Fibroblast of lung (primary cell): ENCODE data around the gene LILRA6.

ENCODE experiments used
- EZH2 ChIP-seq: IDR thresholded peaks from 2 replicates; pipeline ENCODE4 v1.5.1; 2012; ENCODE audit warnings: low read length, control low read depth, mild to moderate bottlenecking; ENCODE audit errors: missing control alignments
- TF ChIP-seq, protein P1 (sequence below), 2 donors: IDR thresholded peaks in 1 of 2; conservative IDR thresholded peaks in 1 of 2; 1 replicate in 1 of 2; 2 replicates in 1 of 2; pipeline ENCODE4 v1.5.1; 2011 to 2012; ENCODE audit warnings: low read length in 2 of 2, control low read depth in 1 of 2, inconsistent platforms in 1 of 2, low read depth in 1 of 2, mild to moderate bottlenecking in 1 of 2

DNA sequence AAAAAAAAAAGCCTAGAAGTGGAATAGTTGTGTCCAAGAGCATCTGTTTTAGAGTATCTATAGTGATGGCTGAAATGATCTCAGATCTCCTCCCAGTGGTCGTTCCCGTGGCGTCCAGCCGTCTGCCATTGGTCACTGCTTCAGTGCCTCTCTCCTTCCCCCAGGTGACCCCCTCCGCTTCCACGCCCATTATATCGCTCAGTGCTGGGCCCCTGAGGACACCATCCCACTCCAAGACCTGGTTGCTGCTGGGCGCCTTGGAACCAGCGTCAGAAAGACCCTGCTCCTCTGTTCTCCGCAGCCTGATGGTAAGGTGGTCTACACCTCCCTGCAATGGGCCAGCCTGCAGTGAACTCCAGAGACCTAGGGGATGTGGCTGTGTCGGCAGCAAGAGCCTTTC lies 49.6 kb downstream of the LILRA6 start:
- TF ChIP-seq, protein P1, sequence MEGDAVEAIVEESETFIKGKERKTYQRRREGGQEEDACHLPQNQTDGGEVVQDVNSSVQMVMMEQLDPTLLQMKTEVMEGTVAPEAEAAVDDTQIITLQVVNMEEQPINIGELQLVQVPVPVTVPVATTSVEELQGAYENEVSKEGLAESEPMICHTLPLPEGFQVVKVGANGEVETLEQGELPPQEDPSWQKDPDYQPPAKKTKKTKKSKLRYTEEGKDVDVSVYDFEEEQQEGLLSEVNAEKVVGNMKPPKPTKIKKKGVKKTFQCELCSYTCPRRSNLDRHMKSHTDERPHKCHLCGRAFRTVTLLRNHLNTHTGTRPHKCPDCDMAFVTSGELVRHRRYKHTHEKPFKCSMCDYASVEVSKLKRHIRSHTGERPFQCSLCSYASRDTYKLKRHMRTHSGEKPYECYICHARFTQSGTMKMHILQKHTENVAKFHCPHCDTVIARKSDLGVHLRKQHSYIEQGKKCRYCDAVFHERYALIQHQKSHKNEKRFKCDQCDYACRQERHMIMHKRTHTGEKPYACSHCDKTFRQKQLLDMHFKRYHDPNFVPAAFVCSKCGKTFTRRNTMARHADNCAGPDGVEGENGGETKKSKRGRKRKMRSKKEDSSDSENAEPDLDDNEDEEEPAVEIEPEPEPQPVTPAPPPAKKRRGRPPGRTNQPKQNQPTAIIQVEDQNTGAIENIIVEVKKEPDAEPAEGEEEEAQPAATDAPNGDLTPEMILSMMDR (conservative IDR thresholded peaks at IDR 0.05 in 1 of 2, IDR thresholded peaks at IDR 0.05 in 1 of 2; ENCODE audit: low read depth in 1 of 2, low read length in 2 of 2) = no peak
- no peak for TF ChIP-seq EZH2
